H4 (cell line): ENCODE measurements around the gene NUDT3. TPM values are rescaled to one million over a fixed set of nuclear protein-coding genes. Genes with fewer than 3 reads are reported as not detected.
A peak's percentile ranks its signal among the peaks of the same experiment; 100 is the strongest.
"Not testable (repeated sequence)": the region's sequence is repeated elsewhere in the genome, so short reads cannot be mapped to it uniquely, and the experiment has no call there.

ENCODE experiments used
- DNase-seq: peaks from one replicate; pipeline ENCODE4 v3.0.0-alpha.2; 2015; ENCODE audit warnings: low spot score
- total RNA-seq: library from RNA; depleted of rRNA; stranded (reverse); fragments of >200 nt; shearing (Covaris generic); gene quantifications from 2 replicates; pipeline ENCODE4 v1.2.3, GENCODE V29; 2014

The NUDT3 gene
- total RNA-seq, 1 experiment from 2014 or later, result 11.5 TPM

DNA sequence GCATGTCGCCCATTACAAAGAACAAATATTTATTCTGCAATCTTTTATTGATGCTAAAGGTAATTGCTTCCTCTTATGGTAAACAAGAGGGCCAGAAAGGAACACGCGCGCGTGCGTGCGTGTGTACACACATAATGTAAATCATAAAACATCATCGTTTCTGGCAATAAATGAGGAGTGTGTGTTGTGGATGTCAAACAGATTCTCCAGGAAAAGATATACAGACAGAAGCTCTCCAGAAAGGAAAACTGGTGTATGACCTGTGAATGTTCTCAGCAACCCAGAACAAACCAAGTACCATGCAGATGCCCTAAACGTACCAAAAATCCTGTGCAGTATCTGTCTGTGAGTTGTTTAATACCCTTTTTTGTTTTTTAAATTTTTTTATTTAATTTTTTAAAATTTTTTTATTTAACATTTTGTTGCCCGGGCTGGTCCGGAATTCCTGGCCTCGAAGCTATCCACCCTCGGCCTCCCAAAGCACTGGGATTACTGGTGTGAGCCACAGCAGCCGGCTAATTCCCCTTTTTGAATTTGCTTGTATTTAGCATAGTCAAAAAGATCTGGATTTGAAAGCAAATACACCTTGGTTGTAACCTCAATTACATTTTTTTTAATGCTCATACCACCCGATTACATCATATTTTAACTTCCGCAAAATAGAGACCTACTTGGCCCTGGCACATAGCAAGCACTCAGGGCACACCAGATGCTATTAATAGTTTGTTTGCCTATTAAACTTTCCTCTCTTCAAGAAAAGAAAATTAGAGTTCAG is 909 bp upstream of the NUDT3 start:
- DNase-seq, result no peak

DNA sequence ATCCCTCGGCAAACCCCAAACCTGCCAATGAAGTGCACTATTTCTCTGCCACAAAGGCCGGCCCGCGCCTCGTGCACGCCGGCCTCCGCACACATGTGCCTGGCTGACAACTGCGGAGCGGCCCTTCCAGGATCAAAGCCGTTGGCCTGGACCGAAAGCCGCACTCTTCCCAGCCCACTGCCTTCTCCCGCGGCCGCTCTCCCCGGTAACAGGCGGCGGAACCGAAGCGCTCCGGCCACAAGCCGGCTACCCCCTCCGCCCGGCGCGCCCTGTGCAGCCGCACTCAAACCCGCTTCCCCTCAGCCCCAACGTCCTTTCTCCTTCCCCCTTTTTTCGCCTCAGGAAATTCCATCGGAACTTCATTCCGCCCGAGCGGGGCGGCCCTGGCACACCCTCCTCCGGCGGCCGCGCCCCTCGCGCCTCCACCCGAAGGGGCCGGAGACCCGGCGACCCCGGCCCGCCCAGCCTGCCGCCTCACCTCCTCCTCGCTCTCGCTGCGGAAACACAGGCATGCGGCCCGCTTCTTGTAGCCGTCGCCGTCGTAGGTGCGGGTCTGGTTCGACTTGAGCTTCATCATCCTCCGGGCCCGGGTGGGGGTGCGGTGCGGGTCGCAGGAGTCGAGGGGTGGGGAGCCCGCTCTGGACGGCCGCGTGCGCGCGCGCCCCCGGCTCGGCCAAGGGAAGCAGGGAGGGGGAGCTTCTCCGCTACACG is 528 bp downstream of the NUDT3 start:
- DNase-seq, result peak; percentile 17

DNA sequence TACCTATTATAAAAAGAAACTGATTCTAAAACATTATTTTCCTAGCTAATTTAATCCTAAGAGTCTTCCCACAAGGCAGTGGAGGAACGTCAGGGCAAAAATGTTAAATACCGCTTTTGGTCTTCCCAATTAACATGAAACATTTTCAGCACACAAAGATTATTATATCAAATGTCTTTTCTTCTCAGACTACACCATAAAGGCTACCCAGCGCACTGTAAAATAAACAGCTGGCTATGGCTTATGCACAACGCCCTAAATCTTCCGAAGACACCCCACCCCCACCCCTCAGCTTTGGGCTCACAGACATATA is 1.0 kb downstream of the NUDT3 start:
- no peak for DNase-seq

DNA sequence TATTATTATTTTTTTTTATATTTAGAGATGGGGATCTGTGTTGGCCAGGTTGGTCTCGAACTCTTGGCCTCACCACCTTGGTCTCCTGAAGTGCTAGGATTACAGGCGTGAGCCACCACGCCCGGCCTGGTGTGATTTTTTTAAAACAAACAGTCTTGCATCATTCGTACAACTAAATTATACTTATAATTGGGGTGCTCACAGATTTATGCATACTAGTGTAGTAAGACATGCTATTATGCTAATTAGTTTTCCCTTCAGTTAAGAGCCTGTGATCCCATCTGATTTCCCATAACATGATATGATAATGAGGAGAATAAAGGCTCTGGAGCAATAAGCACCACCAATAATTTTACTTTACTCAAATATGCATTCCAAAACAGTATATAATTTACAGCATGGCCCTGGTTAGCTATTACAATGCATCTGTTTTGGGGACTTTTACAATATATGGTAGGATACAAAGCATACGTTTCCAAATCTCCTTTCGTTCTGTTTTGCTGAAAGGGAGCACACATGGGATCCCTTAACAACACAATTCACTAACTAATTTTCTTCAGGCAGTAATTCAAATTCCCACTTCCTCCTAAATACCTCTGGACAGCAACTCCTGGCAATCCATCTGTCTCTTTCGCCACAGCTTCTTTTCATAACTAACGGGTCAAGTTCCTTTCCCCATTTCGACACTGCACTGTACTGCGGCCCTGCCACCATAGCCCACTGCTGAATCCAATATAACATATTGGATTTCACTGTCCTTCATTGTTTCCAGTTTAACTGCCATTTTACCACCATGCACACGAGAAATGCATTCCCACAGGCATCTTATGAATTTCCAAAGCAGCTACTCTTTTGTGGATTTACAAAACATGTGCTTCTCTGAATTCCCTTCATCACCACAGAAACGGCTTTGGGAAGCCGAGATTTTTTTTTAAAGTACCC is 1.7 kb downstream of the NUDT3 start:
- DNase-seq, result peak; percentile 39

DNA sequence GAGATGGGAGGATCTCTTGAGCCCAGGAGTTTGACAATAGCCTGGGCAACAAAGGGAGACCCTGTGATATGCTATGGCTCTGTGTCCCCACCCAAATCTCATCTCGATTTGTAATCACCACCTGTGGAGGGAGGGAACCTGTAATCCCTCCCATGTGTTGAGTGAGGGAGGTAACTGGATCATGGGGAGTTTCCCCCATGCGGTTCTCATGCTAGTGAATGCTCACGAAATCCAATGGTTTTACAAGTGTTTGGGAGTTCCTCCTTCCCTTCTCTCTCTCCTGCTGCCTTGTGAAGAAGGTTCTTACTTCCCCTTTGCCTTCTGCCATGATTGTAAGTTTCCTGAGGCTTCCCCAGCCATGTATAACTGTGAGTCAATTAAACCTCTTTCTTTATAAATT is 3.4 kb downstream of the NUDT3 start:
- no peak for DNase-seq

DNA sequence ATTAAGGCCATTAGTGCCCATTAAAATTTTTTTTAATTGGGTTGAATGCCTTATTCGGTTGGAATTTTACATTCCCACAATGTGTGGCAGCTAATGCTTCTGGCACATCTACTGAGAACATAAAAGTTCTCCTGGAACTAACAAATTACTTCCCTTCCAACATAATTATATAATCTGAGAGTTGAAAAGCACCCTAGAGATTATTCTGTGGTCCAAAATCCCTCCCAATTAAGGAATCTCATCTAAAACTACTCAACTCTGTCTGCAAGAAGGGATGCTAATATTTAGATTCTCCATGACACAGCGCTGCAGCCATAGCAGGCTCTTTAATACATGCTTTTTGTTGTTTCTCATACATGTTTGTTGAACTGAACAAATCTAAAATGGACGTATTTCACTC is 4.0 kb downstream of the NUDT3 start:
- no peak for DNase-seq

DNA sequence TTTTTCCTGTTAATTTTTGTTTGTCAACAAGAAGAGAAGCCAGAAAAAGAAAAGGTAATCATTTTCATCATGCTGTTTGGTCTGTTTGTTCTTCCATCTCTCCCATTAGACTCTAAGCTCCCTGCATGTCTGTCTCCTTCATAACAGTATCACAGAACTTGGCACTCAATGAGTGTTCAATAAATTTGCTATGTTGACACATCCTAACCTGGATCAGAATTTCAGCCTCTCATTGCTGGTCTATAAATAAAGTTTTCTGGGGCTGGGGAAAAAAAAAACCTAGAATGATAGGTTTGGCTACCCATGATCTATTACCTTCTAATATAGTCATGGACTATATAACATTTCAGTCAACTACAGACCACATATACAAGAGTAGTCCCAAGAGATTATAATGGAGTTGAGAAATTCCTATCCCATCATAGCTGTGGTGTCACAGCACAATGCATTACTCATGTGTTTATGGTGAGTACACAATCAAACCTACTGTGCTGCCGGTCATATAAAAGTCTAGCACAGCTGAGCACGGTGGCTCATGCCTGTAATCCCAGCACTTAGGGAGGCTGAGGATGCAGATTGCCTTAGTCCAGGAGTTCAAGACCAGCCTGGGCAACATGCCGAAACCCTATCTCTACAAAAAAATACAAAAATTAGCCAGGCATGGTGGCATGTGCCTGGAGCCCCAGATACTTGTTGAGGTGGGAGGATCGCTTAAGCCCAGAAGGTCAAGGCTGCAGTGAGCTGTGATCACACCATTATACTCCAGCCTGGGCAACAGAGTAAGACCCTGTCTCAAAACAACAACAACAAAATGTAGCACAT is 5.9 kb downstream of the NUDT3 start:
- DNase-seq, result peak; percentile 88

DNA sequence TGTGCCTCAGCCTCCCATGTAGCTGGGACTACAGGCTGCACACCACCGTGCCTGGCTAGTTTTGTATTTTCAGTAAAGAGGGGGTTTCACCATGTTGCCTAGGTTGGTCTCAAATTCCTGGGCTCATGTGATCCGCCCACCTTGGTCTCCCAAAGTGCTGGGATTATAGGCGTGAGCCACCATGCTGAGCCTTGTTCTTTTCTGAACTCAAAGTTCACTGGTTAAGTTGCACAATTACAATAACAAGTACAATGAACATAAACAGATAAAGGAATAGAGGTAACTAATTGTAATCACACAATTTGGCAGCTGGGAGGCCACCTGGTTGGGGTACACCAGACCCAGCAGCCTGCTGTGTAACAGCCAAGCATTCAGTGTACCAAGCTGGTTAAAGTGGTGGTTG is 6.7 kb downstream of the NUDT3 start:
- no peak for DNase-seq

DNA sequence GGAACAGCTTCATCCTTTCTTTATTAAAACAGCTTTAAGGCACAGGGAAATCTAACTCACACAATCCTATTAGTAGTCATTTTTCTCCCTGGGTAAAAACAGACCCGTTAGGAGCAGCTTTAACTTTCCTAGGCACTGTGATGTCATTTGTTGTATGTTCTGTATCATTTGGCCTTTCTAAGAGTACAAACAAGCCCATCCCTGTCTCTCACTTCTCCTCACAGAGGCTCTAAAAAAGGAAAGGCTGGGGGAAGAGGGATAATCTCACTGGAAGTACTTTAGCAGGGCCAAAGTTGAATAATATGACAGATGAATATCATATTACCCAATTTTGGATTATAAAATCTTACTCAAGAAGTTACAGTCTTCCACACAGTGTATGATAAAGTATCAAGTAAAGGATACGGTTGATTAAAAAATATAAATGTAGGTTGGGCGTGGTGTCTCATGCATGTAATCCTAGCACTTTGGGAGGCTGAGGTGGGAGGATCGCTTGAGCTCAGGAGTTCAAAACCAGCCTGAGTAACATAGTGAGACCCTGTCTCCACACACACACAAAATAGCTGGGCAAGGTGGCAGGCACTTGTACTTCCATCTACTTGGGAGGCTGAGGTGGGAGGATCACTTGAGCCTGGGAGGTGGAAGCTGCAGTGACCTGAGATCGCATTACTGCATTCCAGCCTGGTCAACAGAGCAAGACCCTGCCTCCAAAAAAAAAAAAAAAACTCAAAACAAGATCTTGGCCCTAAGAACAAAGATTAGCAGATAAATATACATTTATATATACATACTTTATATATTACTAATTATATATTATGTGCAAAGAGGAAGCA is 7.9 kb downstream of the NUDT3 start:
- no peak for DNase-seq

DNA sequence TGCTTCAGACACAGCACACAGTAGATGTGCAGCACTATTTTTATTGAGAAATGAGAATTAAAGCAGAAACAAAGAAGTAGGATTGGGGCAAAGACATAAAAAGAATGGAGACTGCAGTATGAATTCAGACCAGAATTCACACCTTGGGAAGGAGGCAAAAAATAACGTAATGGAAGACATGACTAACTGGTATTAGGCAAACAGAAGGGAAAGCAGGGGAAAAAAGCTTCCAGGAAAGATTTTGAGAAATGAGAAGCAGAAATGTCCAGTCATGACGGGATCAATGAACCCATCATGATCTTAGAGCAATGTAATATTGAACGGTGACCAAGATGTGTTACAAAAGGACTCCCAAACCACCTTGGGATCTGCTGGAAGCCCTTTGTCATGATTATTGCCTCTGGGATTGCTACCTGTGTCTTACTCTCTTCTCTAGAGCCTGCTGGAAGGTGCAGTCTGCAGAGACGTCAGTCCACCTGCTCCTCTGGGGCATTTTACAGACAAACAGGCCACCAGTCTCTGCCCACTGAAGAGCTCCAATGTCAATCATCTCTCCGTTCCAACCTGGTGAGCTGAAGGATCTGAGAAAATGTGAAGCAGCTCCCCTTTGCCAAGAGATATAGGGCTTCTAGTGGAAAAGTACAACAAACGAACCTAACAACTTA is 8.7 kb downstream of the NUDT3 start:
- DNase-seq, result no peak

DNA sequence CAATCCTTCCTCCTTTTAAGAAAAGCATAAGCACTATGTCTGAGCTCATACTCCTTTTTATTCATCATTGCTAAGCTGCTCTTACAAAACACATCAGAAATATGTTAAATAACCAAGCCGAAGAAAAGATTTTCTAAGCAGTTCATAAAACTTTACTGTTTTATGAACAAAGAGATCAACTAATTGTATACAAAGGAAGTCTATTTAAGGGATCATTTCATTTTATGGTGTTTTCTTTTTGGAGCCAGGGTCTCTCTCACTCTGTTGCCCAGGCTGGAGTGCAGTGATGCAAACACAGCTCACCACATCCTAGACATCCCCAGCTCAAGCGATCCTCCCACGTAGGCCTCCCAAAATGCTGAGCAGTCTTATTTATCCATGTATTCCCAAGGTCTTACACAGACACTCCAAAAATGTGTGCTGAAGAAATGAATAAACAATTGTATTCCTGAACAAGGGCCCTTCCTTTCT is 9.3 kb downstream of the NUDT3 start:
- DNase-seq, result no peak

DNA sequence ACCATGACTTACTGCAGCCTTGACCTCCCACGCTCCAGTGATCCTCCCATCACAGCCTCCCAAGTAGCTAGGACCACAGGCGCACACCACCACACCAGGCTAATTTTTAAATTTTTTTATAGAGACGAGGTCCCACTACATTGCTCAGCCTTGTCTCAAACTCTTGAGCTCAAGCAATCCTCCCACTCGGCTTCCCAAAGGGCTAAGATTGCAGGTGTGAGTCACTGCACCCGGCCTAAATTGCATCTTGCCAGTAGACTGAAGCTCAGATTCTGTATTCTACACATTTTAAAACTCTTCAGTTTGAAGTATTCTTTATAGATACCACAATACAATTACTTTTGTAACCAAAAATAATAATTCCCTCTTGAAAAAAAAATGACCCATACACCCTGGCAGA is 11.4 kb downstream of the NUDT3 start:
- no peak for DNase-seq

DNA sequence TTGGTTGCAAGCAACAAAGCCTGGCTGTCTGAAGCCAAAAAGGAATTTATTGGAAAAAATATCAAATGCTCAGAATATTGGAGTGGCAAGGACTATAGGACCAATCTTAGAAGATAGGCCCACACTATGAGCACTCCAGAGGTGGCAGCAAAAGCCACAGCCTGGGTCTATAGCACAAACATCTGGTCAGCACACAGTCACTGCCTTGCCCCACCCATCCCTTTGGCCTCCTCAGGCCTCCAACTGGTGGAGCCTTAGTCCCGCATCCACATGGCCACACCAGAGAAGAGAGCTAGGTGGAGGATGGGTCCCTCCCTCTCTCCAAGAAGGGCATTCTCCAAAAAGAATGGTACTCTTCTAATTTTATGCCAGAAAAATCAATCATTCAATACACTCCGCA is 14.0 kb downstream of the NUDT3 start:
- no peak for DNase-seq

DNA sequence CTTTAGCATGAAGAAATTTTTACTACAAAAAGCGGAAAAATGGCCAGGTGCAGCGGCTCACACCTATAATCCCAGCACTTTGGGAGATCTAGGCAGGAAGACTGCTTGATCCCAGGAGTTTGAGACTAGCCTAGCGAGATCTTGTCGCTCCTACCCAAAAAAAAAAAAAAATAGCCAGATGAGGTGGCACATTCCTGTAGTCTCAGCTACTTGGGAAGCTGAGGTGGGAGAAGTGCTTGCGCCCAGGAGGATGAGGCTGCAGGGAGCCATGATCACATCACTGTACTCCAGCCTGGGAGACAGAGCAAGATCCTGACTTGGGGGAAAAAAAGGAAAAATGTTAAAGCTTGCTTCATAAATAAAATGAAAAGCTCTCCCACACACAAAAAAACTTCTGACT is 14.5 kb downstream of the NUDT3 start:
- DNase-seq, result no peak

DNA sequence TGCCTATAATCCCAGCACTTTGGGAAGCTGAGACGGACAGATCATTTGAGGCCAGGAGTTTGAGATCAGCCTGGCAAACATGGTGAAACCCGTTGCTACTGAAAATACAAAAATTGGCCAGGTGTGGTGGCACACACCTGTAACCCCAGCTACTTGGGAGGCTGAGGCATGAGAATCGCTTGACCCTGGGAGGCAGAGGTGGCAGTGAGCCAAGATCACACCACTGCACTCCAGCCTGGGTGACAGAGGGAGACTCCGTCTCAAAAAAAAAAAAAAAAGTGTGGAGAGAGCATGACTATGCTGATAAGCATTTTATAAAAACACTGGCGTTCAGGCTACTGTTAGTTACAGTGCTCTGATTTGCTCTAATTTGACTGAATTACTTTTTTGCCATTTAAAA is 14.9 kb downstream of the NUDT3 start:
- not testable (repeated sequence) for DNase-seq

DNA sequence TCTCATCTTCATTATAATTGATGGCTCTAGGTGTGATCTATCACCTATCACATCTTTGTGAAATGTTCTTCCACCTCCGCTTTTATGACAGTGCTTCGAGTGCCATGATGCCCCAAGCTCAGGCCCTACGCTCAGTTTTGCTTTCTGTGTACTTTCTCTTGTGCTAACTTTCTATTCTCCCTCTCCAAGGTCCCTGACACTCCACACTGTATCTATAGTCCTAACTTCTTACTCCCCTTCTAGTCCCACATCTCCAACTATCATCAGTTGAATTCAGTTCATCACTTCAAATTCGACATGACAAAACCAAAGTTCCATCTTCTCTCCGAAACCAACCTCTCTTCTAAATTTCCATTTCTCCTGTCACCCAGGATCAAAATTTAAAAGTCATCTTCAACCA is 16.6 kb downstream of the NUDT3 start:
- no peak for DNase-seq

DNA sequence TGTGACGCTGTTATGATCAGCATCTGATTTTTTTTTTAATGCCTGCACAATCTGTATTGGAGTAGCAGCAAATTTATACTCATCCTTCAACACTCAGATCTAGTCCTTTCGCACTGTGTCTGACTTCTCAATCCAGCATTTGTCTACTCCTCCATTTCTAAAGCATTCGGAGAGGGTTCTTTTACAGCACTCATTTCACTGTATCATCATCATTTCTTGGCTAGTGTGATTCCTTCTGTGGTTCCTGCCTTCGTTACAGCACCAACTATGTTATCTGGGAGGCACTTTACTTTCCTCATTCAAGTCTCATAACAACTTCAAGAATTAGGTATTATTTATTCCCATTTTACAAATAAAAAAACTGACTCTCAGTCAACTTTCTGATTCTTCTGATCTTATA is 18.0 kb downstream of the NUDT3 start:
- DNase-seq, result no peak

DNA sequence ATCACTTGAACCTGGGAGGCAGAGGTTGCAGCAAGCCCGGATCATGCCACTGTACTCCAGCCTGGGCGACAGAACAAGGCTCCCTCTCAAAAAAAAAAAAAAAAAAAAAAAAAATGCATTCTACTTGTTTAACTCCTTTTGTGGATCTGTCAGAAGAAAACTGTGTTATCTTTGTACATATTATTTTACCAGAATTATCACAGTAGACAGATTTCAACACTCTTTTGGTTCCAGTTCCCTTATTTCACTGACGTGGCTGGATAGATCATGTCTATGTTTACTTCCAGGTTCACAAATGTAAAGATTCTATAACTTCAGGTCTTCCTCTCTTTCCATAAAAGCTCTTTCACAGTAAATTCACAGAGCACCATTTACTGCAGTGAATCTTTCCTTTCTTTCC is 18.4 kb downstream of the NUDT3 start:
- DNase-seq, result no peak

DNA sequence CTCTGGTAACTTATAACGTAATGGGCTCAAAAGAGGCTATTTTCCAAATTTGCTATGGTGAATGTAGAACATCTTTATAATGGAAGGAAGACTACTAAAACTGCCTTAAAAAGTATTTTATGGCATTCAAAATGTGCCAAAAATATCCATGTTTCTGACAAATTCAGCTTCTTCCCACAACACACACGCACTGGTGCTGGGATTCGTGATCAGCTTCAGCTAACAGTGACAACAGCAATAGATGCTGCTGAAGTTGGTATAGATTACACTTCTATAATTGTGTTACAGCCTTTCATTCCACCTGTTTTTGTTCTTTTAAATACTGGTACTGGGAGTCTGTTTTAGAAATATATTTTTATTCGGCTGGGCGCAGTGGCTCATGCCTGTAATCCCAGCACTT is 19.0 kb downstream of the NUDT3 start:
- no peak for DNase-seq

DNA sequence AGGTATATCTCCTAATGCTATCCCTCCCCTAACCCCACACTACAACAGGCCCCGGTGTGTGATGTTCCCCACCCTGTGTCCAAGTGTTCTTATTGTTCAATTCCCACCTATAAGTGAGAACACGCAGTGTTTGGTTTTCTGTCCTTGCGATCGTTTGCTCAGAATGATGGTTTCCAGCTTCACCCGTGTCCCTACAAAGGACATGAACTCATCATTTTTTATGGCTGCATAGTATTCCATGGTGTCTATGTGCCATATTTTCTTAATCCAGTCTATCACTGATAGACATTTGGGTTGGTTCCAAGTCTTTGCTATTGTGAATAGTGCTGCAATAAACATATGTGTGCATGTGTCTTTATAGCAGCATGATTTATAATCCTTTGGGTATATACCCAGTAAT is 20.6 kb downstream of the NUDT3 start:
- not testable (repeated sequence) for DNase-seq
